GM19455 (cell line): ENCODE measurements around the gene SNX25.
A peak's percentile ranks its signal among the peaks of the same experiment; 100 is the strongest.

ENCODE experiments used
- ATAC-seq: cut with Tn5 transposase; IDR thresholded peaks from one replicate; pipeline ENCODE4 v1.9.1; 2021; ENCODE audit not compliant: unreplicated experiment

SNX25 gene

GRCh38 chr4:185396724-185397385, 187.5 kb downstream of the SNX25 start, which contains the start of gene ANKRD37:
TSS of gene ANKRD37 (plus strand) at chr4:185396841. CDS start at chr4:185396924, 83 bp downstream.
- no peak for ATAC-seq

GRCh38 chr4:185398618-185399017, 189.2 kb downstream of the SNX25 start:
- ATAC-seq: no peak

- ATAC-seq: no peak
These were observed 190.1 kb downstream of the SNX25 start for GRCh38 chr4:185399466-185399865.

- no peak for ATAC-seq
These were observed 194.6 kb downstream of the SNX25 start for GRCh38 chr4:185404031-185404430.

- peak; percentile 68 for ATAC-seq
These were observed 196.1 kb downstream of the SNX25 start for GRCh38 chr4:185405296-185405999.

DNA sequence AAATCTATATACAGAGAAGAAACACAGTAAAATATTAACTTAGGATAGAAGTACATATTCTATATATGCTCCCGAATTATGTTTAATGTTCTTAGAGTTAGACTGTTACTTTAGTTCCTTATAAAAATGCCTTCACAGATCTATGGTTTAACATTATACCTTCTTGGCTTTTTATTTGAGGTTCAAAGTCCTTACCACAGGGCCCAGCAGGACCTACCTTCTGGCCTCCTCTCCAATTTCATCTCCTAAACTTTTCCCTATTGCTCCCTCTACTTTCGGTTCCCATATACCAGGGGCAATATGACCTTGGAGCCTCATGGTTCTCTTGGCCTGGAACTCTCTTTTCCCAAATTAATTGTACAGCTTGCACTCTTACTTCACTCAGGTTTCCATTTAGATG, 199.0 kb downstream of the SNX25 start:
- ATAC-seq: no peak

DNA sequence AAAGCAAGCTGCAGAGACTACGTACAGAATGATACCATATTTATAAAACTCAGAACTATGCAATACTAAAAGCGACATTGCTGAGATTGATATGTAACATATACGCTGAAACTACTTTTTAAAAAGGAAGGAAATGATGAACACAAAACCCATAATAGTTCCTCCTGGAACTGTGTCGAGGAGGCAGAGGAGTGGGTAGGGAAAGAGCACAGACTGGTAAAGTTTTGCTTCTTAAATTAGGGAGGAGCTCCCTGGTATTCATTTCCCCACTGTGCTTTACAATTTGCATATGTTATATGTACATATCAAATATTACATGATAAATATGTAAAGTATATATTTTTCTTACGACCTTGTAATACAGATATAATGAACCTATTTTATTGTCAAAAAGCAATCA, 202.5 kb downstream of the SNX25 start:
- ATAC-seq: no peak

DNA sequence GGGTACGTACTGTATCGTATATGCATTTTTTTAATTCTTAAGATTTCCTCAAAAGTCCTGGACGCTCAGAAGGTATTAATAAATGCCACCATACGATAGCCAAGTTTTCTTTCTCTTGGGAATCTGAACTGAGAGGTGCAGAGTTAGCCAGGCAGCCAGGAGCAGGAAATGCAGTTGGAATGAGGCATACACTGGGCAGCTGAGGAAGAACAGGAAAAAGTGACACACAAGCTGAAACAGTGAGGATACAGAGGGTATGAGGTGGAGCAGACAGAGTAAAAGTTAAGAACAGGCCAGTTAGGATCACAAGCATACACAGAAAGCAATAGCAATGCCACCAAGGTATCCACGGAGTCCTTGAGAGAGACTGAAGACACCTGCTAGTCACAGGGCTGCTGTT, 203.0 kb downstream of the SNX25 start:
- no peak for ATAC-seq
